Progenitor cell of endocrine pancreas (in vitro differentiated cells): ENCODE measurements around the gene JSRP1. TPM values are rescaled to one million over a fixed set of nuclear protein-coding genes. Genes with fewer than 3 reads are reported as not detected.

Experiments used
- DNase-seq: peaks from one replicate; pipeline ENCODE4 v3.0.0; 2021; ENCODE audit warnings: low spot score; ENCODE audit not compliant: unreplicated experiment
- H3K27ac Mint-ChIP-seq: 2 replicates; pipeline ENCODE4 v1.8.0; 2021; ENCODE audit warnings: mild to moderate bottlenecking, moderate library complexity, mixed read lengths
- H3K27me3 Mint-ChIP-seq: 2 replicates; pipeline ENCODE4 v1.8.0; 2021; ENCODE audit warnings: mixed read lengths
- H3K36me3 Mint-ChIP-seq: 2 replicates; pipeline ENCODE4 v1.8.0; 2022; ENCODE audit warnings: mixed read lengths; ENCODE audit not compliant: insufficient read depth
- H3K4me1 Mint-ChIP-seq: 2 replicates; pipeline ENCODE4 v1.8.0; 2021; ENCODE audit warnings: low read depth, mixed read lengths
- H3K4me3 Mint-ChIP-seq: 2 replicates; pipeline ENCODE4 v1.8.0; 2021; ENCODE audit warnings: low read depth, mild to moderate bottlenecking, moderate library complexity, mixed read lengths
- H3K9me3 Mint-ChIP-seq: 2 replicates; pipeline ENCODE4 v1.8.0; 2021; ENCODE audit warnings: low read depth, mixed read lengths
- CTCF ChIP-seq: fragments of 200-600 bp; sonication (generic); IDR thresholded peaks from one replicate; pipeline ENCODE4 v1.5.0; 2021; ENCODE audit warnings: antibody characterized with exemption, mild to moderate bottlenecking; ENCODE audit not compliant: unreplicated experiment
- total RNA-seq: library from RNA; stranded (reverse); gene quantifications from 2 replicates; pipeline ENCODE4 v1.2.1, GENCODE V29; 2021

The JSRP1 gene
- total RNA-seq, 1 donor from 2014 or later, result 1.6 TPM

GRCh38 chr19:2251106-2252054, 4.8 kb downstream of the JSRP1 start:
- H3K9me3 Mint-ChIP-seq, result no peaks in the 10 kb centered on the region
- H3K36me3 Mint-ChIP-seq, result no peaks in the 10 kb centered on the region
- H3K27ac Mint-ChIP-seq, result no peak overlapping the region
- H3K27me3 Mint-ChIP-seq, result peaks cover 4% of the 10 kb centered on the region
- H3K4me1 Mint-ChIP-seq, result peaks cover 3% of the 10 kb centered on the region
- H3K4me3 Mint-ChIP-seq, result no peak overlapping the region
- no peak for DNase-seq
- TF ChIP-seq CTCF, result no peak

GRCh38 chr19:2250766-2251105, 5.5 kb downstream of the JSRP1 start:
- no peak overlapping the region for H3K27ac Mint-ChIP-seq
- no peaks in the 10 kb centered on the region for H3K9me3 Mint-ChIP-seq
- no peak for TF ChIP-seq CTCF
- no peak for DNase-seq
- H3K27me3 Mint-ChIP-seq, result peaks cover 4% of the 10 kb centered on the region
- H3K4me1 Mint-ChIP-seq, result peaks cover 3% of the 10 kb centered on the region
- H3K4me3 Mint-ChIP-seq, result no peak overlapping the region
- H3K36me3 Mint-ChIP-seq, result peaks cover 2% of the 10 kb centered on the region

DNA sequence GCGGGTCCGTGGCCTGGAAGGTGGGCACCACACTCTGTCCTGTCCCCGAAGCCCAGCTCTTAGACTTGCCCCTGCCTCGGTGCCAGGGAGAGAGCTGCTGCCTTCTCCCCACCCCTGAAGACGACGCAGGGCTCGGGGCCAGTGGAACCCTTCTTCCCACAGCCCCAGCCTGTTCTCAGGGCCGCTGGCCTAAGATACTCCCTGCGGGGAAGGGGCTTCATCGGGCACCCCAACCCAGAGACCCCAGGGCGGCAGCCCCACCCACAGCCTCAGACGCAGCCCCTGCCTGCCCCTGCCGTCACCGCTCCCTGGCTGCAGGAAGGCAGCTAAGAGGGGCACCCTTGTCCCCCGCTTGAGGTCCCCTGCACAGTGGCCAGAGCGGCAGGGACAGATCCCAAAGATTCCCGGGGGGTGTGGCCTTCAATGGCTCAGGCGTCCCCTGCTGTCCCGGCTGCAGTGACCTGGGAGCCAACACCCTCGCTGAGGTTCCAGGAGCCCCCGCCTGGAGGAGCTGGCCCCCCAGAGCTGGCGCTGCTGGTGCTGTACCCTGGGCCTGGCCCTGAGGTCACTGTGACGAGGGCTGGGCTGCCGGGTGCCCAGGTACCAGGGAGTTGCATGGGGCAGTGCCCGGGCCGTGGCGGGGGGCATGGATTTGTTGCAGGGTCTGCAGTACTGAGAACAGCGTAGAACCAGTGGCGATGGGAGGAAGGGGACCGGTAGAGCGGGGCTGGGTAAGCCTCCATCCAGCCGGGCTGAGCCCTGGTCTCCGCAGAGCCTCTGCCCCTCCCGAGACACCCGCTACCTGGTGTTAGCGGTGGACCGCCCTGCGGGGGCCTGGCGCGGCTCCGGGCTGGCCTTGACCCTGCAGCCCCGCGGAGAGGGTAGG, 6.1 kb downstream of the JSRP1 start:
- Mint-ChIP-seq H3K27me3 (peaks cover 4% of the 10 kb centered on the region), H3K4me3 (no peak overlapping the region), H3K4me1 (peaks cover 3% of the 10 kb centered on the region), H3K36me3 (peaks cover 3% of the 10 kb centered on the region), H3K27ac (no peak overlapping the region), H3K9me3 (no peaks in the 10 kb centered on the region)
- no peak for TF ChIP-seq CTCF
- no peak for DNase-seq

DNA sequence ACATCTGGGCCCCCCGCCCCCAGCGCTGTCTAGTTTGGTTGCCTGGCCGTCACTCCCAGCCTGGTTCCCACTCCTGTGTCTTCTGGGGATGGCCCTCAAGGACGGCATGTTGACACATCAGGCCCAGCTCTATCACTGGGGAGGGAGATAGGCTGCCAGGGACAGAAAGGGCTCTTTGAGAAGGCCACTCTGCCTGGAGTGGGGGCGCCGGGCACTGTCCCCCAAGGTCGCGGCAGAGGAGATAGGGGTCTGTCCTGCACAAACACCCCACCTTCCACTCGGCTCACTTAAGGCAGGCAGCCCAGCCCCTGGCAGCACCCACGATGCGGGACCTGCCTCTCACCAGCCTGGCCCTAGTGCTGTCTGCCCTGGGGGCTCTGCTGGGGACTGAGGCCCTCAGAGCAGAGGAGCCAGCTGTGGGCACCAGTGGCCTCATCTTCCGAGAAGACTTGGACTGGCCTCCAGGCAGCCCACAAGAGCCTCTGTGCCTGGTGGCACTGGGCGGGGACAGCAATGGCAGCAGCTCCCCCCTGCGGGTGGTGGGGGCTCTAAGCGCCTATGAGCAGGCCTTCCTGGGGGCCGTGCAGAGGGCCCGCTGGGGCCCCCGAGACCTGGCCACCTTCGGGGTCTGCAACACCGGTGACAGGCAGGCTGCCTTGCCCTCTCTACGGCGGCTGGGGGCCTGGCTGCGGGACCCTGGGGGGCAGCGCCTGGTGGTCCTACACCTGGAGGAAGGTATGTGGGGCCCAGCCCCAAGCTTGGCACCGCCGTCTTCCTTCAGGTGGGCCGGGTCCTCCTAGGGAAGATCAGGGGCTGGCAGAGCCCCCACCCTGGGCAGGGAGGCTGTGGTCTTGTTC, 7.0 kb downstream of the JSRP1 start, which contains the start of gene AMH:
Gene AMH (plus strand): TSS at position 314 of the 857 bp plus-strand sequence. CDS start 10 bp downstream, at position 324.
- Mint-ChIP-seq H3K4me1 (peaks cover 3% of the 10 kb centered on the region), H3K36me3 (peaks cover 5% of the 10 kb centered on the region), H3K27me3 (peaks cover 4% of the 10 kb centered on the region), H3K27ac (no peak within 1 kb of the TSS), H3K4me3 (no peak within 1 kb of the TSS), H3K9me3 (no peaks in the 10 kb centered on the region)
- no peak for TF ChIP-seq CTCF
- DNase-seq, result no peak
